BE2C (cell line): Measurements from ENCODE around the gene TCF25.

Source experiments
- DNase-seq: peaks from one replicate; pipeline ENCODE4 v3.0.0-alpha.2; 2020
- H3K27me3 ChIP-seq: fragments of 250-450 bp; sonication (Bioruptor Pico); 2 replicates; pipeline ENCODE4 v1.5.1; 2020; ENCODE audit warnings: mild to moderate bottlenecking
- H3K36me3 ChIP-seq: fragments of 250-450 bp; sonication (Bioruptor Pico); 2 replicates; pipeline ENCODE4 v1.5.1; 2020; ENCODE audit warnings: mild to moderate bottlenecking
- H3K4me1 ChIP-seq: fragments of 250-450 bp; sonication (Bioruptor Pico); 2 replicates; pipeline ENCODE4 v1.5.1; 2020
- H3K4me3 ChIP-seq: 2 replicates; pipeline ENCODE4 v1.5.1; 2011; ENCODE audit warnings: low read depth, low read length
- H3K9me3 ChIP-seq: fragments of 250-450 bp; sonication (Bioruptor Pico); 2 replicates; pipeline ENCODE4 v1.5.1; 2020
- TF ChIP-seq, protein P1 (sequence below): IDR thresholded peaks from 2 replicates; pipeline ENCODE4 v1.5.1; 2012; ENCODE audit warnings: mild to moderate bottlenecking, low read depth, low read length

TCF25 gene

GRCh38 chr16:89895482-89896250 is 22.3 kb downstream of the TCF25 start:
- Histone ChIP-seq H3K4me3 (no peak overlapping the region), H3K4me1 (no peaks in the 10 kb centered on the region), H3K27me3 (no peaks in the 10 kb centered on the region), H3K36me3 (peaks cover 80% of the 10 kb centered on the region), H3K9me3 (no peaks in the 10 kb centered on the region)
- no peak for DNase-seq
- TF ChIP-seq, protein P1, sequence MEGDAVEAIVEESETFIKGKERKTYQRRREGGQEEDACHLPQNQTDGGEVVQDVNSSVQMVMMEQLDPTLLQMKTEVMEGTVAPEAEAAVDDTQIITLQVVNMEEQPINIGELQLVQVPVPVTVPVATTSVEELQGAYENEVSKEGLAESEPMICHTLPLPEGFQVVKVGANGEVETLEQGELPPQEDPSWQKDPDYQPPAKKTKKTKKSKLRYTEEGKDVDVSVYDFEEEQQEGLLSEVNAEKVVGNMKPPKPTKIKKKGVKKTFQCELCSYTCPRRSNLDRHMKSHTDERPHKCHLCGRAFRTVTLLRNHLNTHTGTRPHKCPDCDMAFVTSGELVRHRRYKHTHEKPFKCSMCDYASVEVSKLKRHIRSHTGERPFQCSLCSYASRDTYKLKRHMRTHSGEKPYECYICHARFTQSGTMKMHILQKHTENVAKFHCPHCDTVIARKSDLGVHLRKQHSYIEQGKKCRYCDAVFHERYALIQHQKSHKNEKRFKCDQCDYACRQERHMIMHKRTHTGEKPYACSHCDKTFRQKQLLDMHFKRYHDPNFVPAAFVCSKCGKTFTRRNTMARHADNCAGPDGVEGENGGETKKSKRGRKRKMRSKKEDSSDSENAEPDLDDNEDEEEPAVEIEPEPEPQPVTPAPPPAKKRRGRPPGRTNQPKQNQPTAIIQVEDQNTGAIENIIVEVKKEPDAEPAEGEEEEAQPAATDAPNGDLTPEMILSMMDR = no peak

DNA sequence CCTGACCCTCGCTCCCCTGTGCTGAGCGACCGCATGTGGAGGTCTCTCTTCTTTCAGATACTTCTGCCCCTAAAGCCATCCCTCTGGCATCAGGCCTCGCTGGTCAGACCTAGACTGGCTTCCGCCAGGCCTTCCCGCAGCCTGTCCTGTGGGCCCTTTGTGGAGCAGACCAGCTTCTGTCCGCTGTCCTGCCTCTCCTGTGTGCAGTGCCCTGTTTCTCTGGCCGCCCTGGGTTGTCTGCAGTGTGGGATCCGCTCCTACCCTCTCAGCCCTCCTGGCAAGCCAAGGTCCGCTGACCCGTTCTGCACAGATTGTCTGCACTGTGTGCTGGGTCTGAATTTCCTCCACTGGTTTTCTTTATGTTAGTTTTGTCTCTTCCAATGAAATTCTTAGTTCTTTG is 23.8 kb downstream of the TCF25 start:
- DNase-seq = no peak
- TF ChIP-seq, protein P1 = no peak
- Histone ChIP-seq H3K9me3 (no peaks in the 10 kb centered on the region), H3K27me3 (no peaks in the 10 kb centered on the region), H3K4me1 (no peaks in the 10 kb centered on the region), H3K36me3 (peaks cover 69% of the 10 kb centered on the region), H3K4me3 (no peak overlapping the region)

DNA sequence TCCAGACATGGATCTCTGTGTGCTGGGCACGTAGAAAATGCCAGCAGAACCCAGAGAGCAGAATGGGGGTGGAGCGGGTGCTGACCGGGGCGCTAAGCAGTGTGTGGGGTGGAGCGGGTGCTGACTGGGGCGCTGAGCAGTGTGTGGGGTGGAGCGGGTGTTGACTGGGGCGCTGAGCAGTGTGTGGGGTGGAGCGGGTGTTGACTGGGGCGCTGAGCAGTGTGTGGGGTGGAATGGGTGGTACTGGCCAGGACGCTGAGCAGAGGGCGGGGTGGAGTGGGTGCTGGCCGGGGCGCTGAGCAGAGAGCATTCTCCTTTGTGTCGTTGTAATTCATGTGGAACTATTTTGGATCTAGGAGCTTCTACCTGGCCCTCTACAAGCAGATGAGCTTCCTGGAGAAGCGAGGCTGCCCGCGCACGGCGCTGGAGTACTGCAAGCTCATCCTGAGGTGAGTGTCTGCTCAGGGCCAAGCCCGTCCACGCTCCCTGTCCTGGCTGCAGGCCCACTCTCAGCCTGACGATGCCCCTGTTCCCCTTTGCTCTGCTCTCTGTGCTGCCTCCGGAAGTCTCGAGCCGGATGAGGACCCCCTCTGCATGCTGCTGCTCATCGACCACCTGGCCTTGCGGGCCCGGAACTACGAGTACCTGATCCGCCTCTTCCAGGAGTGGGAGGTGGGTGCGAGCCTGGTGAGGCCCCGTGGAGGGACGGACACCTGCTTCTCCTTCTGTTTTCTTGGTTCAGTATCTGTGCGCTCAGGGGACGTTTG is 25.0 kb downstream of the TCF25 start:
- Histone ChIP-seq H3K4me1 (no peaks in the 10 kb centered on the region), H3K27me3 (no peaks in the 10 kb centered on the region), H3K9me3 (no peaks in the 10 kb centered on the region), H3K4me3 (no peak overlapping the region), H3K36me3 (peaks cover 67% of the 10 kb centered on the region)
- TF ChIP-seq, protein P1 = no peak
- DNase-seq = no peak

DNA sequence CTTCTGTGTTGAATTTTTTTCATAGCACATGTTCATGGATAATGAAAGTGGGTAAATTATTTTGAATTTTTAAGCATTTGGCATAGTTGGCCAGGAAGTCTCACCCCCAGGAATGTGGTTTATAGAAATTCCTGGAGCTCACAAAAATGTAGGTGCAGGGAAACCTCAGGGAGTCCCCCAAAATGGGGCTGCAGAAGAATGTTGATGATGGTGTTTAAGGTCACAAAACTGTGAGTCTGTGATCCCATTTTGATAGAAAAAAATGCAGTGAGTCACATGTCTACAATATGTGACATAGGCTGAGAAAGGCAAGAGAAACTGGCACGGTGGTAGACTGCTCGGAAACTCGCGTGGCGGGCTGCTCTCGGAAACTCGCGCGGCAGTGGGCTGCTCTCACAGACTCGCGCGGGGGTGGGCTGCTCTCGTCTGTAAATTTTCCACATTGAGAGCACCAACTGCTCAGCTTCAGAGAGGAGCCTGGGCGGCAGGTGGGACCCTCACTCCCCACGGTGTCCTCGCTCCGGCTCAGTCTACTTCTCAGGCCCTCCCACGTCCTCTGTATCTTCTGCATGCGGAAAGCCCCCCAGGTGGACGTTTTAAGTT is 26.6 kb downstream of the TCF25 start:
- Histone ChIP-seq H3K36me3 (peaks cover 70% of the 10 kb centered on the region), H3K4me3 (no peak overlapping the region), H3K9me3 (no peaks in the 10 kb centered on the region), H3K27me3 (no peaks in the 10 kb centered on the region), H3K4me1 (peaks cover 6% of the 10 kb centered on the region)
- no peak for DNase-seq
- TF ChIP-seq, protein P1 = no peak

DNA sequence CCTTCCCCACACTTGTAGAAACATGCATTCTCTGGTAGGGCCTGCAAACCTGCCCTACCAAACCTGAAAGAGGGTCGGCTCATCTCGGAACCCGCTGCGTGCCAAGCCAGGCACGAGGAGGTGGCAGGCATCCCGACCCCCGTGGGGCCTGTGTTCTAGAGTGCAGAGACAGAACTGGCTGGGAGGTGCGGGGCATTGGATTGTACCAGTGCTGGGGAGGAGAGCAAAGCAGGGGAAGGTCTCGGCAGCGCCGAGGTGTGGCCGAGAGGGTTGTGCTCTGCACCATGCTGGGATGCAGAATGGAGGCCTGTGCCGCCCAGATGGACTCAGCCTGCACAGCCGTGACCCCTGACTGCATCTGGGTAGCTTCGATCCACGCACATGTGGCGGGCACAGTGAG is 27.5 kb downstream of the TCF25 start:
- DNase-seq = no peak
- Histone ChIP-seq H3K4me1 (peaks cover 13% of the 10 kb centered on the region), H3K9me3 (no peaks in the 10 kb centered on the region), H3K27me3 (no peaks in the 10 kb centered on the region), H3K4me3 (no peak overlapping the region), H3K36me3 (peaks cover 67% of the 10 kb centered on the region)
- TF ChIP-seq, protein P1 = no peak
